ENCODE results near the gene CHMP1A.

GRCh38 chr16:89646270-89646669 lies 11.2 kb downstream of the CHMP1A start:
- TF ChIP-seq TAF1 (IDR thresholded peaks at IDR 0.05; ENCODE audit: borderline replicate concordance, insufficient read depth, low read length), result no peak
- TF ChIP-seq POLR2AphosphoS5 (IDR thresholded peaks at IDR 0.05; ENCODE audit: low read depth, low read length), result no peak
- TF ChIP-seq SIN3A (IDR thresholded peaks at IDR 0.05; ENCODE audit: borderline replicate concordance, insufficient read depth, low read length), result no peak

Data from PFSK-1 (cell line).